ENCODE measurements around the gene CPNE5. TPM values are rescaled to one million over a fixed set of nuclear protein-coding genes. Genes with fewer than 3 reads are reported as not detected.
A peak's percentile ranks its signal among the peaks of the same experiment; 100 is the strongest.

The CPNE5 gene
- total and polyA plus RNA-seq, 2 of the 4 experiments (the other 2 are of a cell fraction), result 0.07 TPM; not detected in 1

DNA sequence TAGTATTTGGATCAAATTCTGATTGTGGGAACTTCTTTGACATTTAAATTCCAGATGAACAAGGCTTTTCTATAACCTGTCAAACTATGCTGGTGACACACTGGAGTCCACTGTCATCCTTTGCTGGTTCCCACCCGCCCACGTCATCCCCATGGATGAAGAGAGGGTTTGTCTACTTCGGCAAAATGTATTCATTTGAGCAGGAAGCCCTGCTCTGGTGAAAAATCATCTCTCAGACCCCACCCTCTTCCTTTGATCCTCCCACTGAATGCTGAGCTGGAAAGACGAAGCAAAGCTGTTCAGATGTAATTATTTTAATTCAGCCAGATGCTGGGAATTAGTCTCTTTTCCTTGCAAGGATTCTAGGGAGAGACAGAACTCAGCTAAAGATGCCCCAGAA lies 50.5 kb downstream of the CPNE5 start:
- Histone ChIP-seq H2AFZ (replicated peaks; ENCODE audit: low read length, poor library complexity) (no peak overlapping the region), H3K9me3 (ENCODE audit: control insufficient read depth, insufficient read depth, low read length) (no peaks in the 10 kb centered on the region), H4K8ac (ENCODE audit: low read depth in 2 of 2, low read length in 2 of 2) (no peak overlapping the region), H3K36me3 (ENCODE audit: control insufficient read depth, insufficient read depth, low read length) (no peaks in the 10 kb centered on the region), H2BK20ac (ENCODE audit: low read depth, low read length) (no peak overlapping the region), H2AK9ac (replicated peaks; ENCODE audit: low read depth, low read length, poor library complexity) (no peak overlapping the region), H2BK120ac (ENCODE audit: low read depth, low read length) (no peak overlapping the region), H3K56ac (ENCODE audit: extremely low read depth, insufficient read depth, low read length) (no peak overlapping the region), H4K5ac (ENCODE audit: low read depth, low read length) (no peak overlapping the region), H3K4ac (ENCODE audit: low read depth, low read length) (no peak overlapping the region), H3K14ac (replicated peaks; ENCODE audit: low read depth, low read length) (no peak overlapping the region), H3K4me2 (ENCODE audit: low read depth, low read length) (no peak overlapping the region), H3K18ac (ENCODE audit: low read depth, low read length) (no peak overlapping the region), H3K27me3 (ENCODE audit: control insufficient read depth, insufficient read depth, low read length) (peaks cover 49% of the 10 kb centered on the region), H3K4me1 (ENCODE audit: control insufficient read depth, insufficient read depth, low read length) (no peaks in the 10 kb centered on the region), H3K4me3 (ENCODE audit: insufficient read depth, low read depth, low read length) (no peak overlapping the region), H3K23ac (ENCODE audit: low read depth, low read length) (no peak overlapping the region), H3K9me1 (ENCODE audit: insufficient read depth, low read length) (no peaks in the 10 kb centered on the region), H3K9ac (ENCODE audit: low read depth, low read length) (no peak overlapping the region), H2BK5ac (ENCODE audit: low read depth, low read length, poor library complexity, severe bottlenecking) (no peak overlapping the region), H4K91ac (ENCODE audit: insufficient read depth, low read depth, low read length) (no peak overlapping the region), H3K27ac (ENCODE audit: insufficient read depth, low read length) (no peak overlapping the region), H4K20me1 (ENCODE audit: insufficient read depth, low read length) (no peaks in the 10 kb centered on the region), H2BK15ac (ENCODE audit: low read depth, low read length) (no peak overlapping the region), H3K79me1 (ENCODE audit: low read depth in 1 of 2, low read length in 2 of 2) (no peaks in the 10 kb centered on the region), H2AK5ac (ENCODE audit: low read depth, low read length) (no peak overlapping the region)
- intact Hi-C loops (cut with micrococcal nuclease), result no loop called here
- DNase-seq (peak; percentile 11), ATAC-seq (ENCODE audit: low read depth) (no peak; the same call in 1 of the 2 replicates)
- TF ChIP-seq MXI1 (IDR thresholded peaks at IDR 0.05; ENCODE audit: borderline replicate concordance, low read depth, low read length), result no peak
- TF ChIP-seq RCOR1 (IDR thresholded peaks at IDR 0.05; ENCODE audit: insufficient replicate concordance, low read length), result no peak
- no peak for TF ChIP-seq NFE2L2 (IDR thresholded peaks at IDR 0.05; ENCODE audit: low read depth, low read length)
- TF ChIP-seq CEBPB (IDR thresholded peaks at IDR 0.05; ENCODE audit: low read depth, low read length), result no peak
- no peak for TF ChIP-seq MAZ (IDR thresholded peaks at IDR 0.05; ENCODE audit: borderline replicate concordance, low read depth, low read length)
- no peak for TF ChIP-seq RAD21 (IDR thresholded peaks at IDR 0.05; ENCODE audit: low read length)
- no peak for TF ChIP-seq POLR2A (IDR thresholded peaks at IDR 0.05; ENCODE audit: low read depth, low read length)
- TF ChIP-seq CTCF (conservative IDR thresholded peaks at IDR 0.05; ENCODE audit: low read depth, low read length), result no peak
- TF ChIP-seq BHLHE40 (IDR thresholded peaks at IDR 0.05; ENCODE audit: low read depth, low read length), result no peak
- TF ChIP-seq CHD1 (IDR thresholded peaks at IDR 0.05; ENCODE audit: low read depth, low read length), result no peak
- TF ChIP-seq RFX5 (IDR thresholded peaks at IDR 0.05; ENCODE audit: low read depth, low read length), result no peak
- TF ChIP-seq MAFK (IDR thresholded peaks at IDR 0.05; ENCODE audit: low read depth, low read length), result no peak
- TF ChIP-seq FOS (IDR thresholded peaks at IDR 0.05; ENCODE audit: low read depth, low read length), result no peak
- TF ChIP-seq USF2 (IDR thresholded peaks at IDR 0.05; ENCODE audit: low read depth, low read length), result no peak
- TF ChIP-seq SMC3 (IDR thresholded peaks at IDR 0.05; ENCODE audit: low read depth, low read length), result no peak
- TF ChIP-seq ELK1 (IDR thresholded peaks at IDR 0.05; ENCODE audit: borderline replicate concordance, low read depth, low read length), result no peak
- in situ Hi-C loops (cut with MboI; ENCODE audit: low sequenced_read_pairs), result no loop called here
- ChIA-PET CTCF (no interaction called here), POLR2A (ENCODE audit: unreplicated experiment) (no interaction called here)
- dilution Hi-C loops (cut with HindIII; ENCODE audit: low sequenced_read_pairs, unreplicated experiment), result no loop called here
- BruUV-seq (replicated peaks), result no TSS peak
- no CpG with 5 or more reads among the region's 4 CpGs for WGBS, 2 experiments (ENCODE audit: extremely low coverage in 2 of 2, insufficient read length in 1 of 2)
